ENCODE data around the gene MORN4. TPM values are rescaled to one million over a fixed set of nuclear protein-coding genes. Genes with fewer than 3 reads are reported as not detected.

The MORN4 gene
- total and polyA plus RNA-seq, 8 donors, result 4.3 to 19.8 (median 6.8) TPM; not detected in 3

DNA sequence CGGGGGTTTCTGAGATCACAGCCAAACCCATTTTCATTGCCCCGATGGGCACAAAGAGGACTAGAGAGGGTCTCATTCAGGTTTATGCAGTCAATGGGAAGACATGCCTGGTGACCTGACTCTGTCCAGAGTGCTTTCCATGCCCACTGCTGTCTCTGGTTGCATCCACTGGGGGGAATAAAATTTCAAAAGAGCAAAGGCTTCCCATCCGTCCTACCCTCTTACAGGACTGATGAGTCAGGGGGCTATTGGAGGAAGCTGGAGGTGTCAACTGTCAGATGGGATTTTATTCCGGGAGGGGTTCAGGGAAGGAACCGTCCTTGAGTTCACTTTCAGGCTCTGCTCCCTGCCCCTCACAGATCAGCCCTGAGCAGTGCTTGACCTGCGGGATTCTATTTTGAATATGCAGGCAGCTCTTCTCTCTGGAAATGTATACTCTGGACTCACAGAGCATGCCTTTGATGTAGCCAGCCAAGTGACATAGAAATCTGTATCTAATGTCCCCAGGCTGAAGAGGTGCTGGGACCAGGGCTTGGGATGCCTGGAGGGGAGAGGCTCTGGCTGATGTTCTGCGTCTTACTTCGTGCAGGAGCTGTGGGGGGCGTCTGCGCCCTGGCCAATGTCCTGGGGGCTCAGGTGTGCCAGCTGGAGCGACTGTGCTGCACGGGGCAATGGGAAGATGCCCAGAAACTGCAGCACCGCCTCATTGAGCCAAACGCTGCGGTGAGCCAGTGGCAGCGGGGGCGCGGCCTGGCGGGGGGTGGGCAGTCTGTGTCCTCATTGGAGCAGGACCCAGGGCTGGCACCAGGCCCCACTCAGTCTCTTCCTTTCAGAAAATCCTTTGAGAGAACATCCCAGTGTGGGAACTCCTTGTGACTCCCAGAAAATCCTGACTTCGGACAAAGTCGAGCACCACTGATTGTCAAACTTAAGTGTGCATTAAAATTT, 31.8 kb downstream of the MORN4 start:
- intact Hi-C loops (cut with DNase I; ENCODE audit: low total_unique reads), result no loop called here
- Histone ChIP-seq H3K27ac (no peak overlapping the region), H3K9me3 (no peaks in the 10 kb centered on the region), H3K4me3 (no peak overlapping the region), H3K4me1 (peaks cover 0 to 7% (median 4%) of the 10 kb centered on the region in 4 donors), H3K27me3 (no peaks in the 10 kb centered on the region), H3K36me3 (no peaks in the 10 kb centered on the region)
- WGBS, 5 donors, result 76 to 85% (median 83%) methylated on average over 19 to 21 of the region's 21 CpGs
- DNase-seq, result no peak
- TF ChIP-seq EP300 (IDR thresholded peaks at IDR 0.05) (no peak), POLR2AphosphoS5 (IDR thresholded peaks at IDR 0.05) (no peak), CTCF (IDR thresholded peaks at IDR 0.05) (no peak), POLR2A (IDR thresholded peaks at IDR 0.05) (no peak)

DNA sequence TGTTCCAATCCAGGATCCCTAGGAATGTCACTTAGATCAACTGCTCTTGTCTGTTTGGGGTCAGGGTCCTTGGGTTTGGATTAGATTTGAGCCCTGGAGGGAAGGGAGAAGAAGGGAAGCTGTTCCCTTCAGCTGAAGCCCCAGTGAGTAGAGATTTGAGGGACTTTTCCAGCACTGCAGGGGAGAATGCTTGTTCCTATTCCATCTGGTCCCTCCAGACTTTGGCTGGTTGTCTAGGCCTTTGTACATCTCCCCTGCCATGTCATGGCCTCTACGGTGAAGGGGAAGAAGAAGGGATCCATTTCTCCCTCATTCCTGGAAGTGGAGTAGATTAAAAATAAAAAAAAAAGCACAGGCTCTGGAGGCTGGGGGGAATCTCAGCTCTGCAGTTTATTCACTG, 32.7 kb downstream of the MORN4 start:
- Histone ChIP-seq H3K9me3 (no peaks in the 10 kb centered on the region), H3K36me3 (no peaks in the 10 kb centered on the region), H3K4me3 (no peak overlapping the region), H3K4me1 (peaks cover 3 to 15% (median 9%) of the 10 kb centered on the region in 4 donors), H3K27me3 (no peaks in the 10 kb centered on the region), H3K27ac (no peak overlapping the region)
- intact Hi-C loops (cut with DNase I; ENCODE audit: low total_unique reads), result no loop called here
- no peak for DNase-seq
- WGBS, 5 donors, result 72 to 100% (median 94%) methylated on average over 1 of the region's 1 CpG
- TF ChIP-seq EP300 (IDR thresholded peaks at IDR 0.05), result no peak
- TF ChIP-seq POLR2AphosphoS5 (IDR thresholded peaks at IDR 0.05), result no peak
- TF ChIP-seq CTCF (IDR thresholded peaks at IDR 0.05), result no peak
- no peak for TF ChIP-seq POLR2A (IDR thresholded peaks at IDR 0.05)

GRCh38 chr10:97599272-97599619, 34.1 kb downstream of the MORN4 start:
- peaks cover 3 to 17% (median 10%) of the 10 kb centered on the region in 4 donors for H3K4me1 ChIP-seq
- no peak for DNase-seq
- H3K4me3 ChIP-seq, result no peak overlapping the region
- H3K9me3 ChIP-seq, result no peaks in the 10 kb centered on the region
- H3K27ac ChIP-seq, result no peak overlapping the region
- TF ChIP-seq POLR2AphosphoS5 (IDR thresholded peaks at IDR 0.05), result no peak
- intact Hi-C loops (cut with DNase I; ENCODE audit: low total_unique reads), result no loop called here
- no peaks in the 10 kb centered on the region for H3K36me3 ChIP-seq
- 78 to 87% (median 81%) methylated on average over 6 of the region's 6 CpGs for WGBS, 5 donors
- no peaks in the 10 kb centered on the region for H3K27me3 ChIP-seq

GRCh38 chr10:97598407-97599271, 34.7 kb downstream of the MORN4 start:
- intact Hi-C loops (cut with DNase I; ENCODE audit: low total_unique reads), result no loop called here
- H3K27ac ChIP-seq, result no peak overlapping the region
- no peak for TF ChIP-seq CTCF (IDR thresholded peaks at IDR 0.05)
- no peak for TF ChIP-seq EP300 (IDR thresholded peaks at IDR 0.05)
- no peak for TF ChIP-seq POLR2A (IDR thresholded peaks at IDR 0.05)
- no peak for DNase-seq
- no peaks in the 10 kb centered on the region for H3K36me3 ChIP-seq
- no peak overlapping the region for H3K4me3 ChIP-seq
- 93 to 95% (median 93%) methylated on average over 13 to 19 of the region's 19 CpGs for WGBS, 5 donors
- no peaks in the 10 kb centered on the region for H3K9me3 ChIP-seq
- peaks cover 3 to 17% (median 10%) of the 10 kb centered on the region in 4 donors for H3K4me1 ChIP-seq
- no peaks in the 10 kb centered on the region for H3K27me3 ChIP-seq
